ENCODE data around the gene FAM53B. TPM values are rescaled to one million over a fixed set of nuclear protein-coding genes. Genes with fewer than 3 reads are reported as not detected.
"Not testable (repeated sequence)": the region's sequence is repeated elsewhere in the genome, so short reads cannot be mapped to it uniquely, and the experiment has no call there.

The FAM53B gene
- total RNA-seq, 2 experiments from 2014 or later: 13.3 to 13.9 TPM

GRCh38 chr10:124754227-124754626 is 10.0 kb upstream of the FAM53B start:
- no peak overlapping the region for H3K27ac Mint-ChIP-seq
- DNase-seq (no peak), ATAC-seq (no peak)
- H3K4me1 Mint-ChIP-seq: peaks cover 9% of the 10 kb centered on the region
- intact Hi-C loops (cut with DNase I, micrococcal nuclease): no loop called here
- H3K27me3 Mint-ChIP-seq: no peaks in the 10 kb centered on the region
- CTCF ChIA-PET: interaction anchor here (0.6 to 6.1 kb wide), 3 partner anchors 7 to 38 kb away, joined by 3 to 39 read pairs (median 14); no protein-coding TSS in a partner anchor
- POLR2A ChIA-PET: interaction anchor here (1.1 kb wide), 1 partner anchor 215 kb away, joined by 5 read pairs; no protein-coding TSS in a partner anchor
- no peaks in the 10 kb centered on the region for H3K9me3 Mint-ChIP-seq (ENCODE audit: low read depth)
- no peak overlapping the region for H3K4me3 Mint-ChIP-seq
- peaks cover 13% of the 10 kb centered on the region for H3K36me3 Mint-ChIP-seq (ENCODE audit: low read depth)

GRCh38 chr10:124748953-124749645 is 4.9 kb upstream of the FAM53B start:
- no peaks in the 10 kb centered on the region for H3K27me3 Mint-ChIP-seq
- peaks cover 8% of the 10 kb centered on the region for H3K36me3 Mint-ChIP-seq (ENCODE audit: low read depth)
- intact Hi-C loops (cut with DNase I, micrococcal nuclease): loop anchor here in 1 of 2 experiments (5.0 to 10.0 kb wide), 2 partner anchors 43 to 166 kb away; partner anchors contain the start of gene EEF1AKMT2
- no peak for ATAC-seq
- no peak overlapping the region for H3K4me3 Mint-ChIP-seq
- DNase-seq: no peak
- H3K9me3 Mint-ChIP-seq (ENCODE audit: low read depth): no peaks in the 10 kb centered on the region
- peaks cover 25% of the 10 kb centered on the region for H3K4me1 Mint-ChIP-seq
- peak overlapping the region; percentile 63 for H3K27ac Mint-ChIP-seq
- ChIA-PET POLR2A (interaction anchor here (1.2 kb wide), 1 partner anchor 60 kb away, joined by 4 read pairs; no protein-coding TSS in a partner anchor), CTCF (interaction anchor here (0.5 to 4.9 kb wide), 20 partner anchors 8 to 215 kb away, joined by 3 to 39 read pairs (median 4); no protein-coding TSS in a partner anchor)

DNA sequence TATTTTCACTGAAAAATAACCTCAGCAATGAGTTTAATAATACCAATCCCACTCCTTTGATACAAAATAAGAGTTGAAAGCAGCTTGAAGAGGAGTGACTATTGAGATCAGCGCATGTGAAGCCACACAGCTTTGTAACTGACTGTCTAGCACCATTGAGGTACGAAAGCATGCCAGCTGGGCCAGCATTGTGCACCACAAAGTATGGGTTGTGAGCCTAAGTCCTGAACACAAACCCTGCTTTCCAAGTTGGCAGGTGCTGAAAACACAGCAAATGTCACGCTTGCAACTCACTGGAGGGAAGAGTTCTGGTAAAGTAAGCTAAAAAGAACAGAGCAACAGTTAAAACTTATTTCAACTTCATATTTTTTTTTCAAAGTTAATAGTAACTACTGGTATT is 4.0 kb upstream of the FAM53B start:
- H3K9me3 Mint-ChIP-seq (ENCODE audit: low read depth): no peaks in the 10 kb centered on the region

GRCh38 chr10:124747745-124748144 is 3.6 kb upstream of the FAM53B start:
- DNase-seq: no peak
- CTCF ChIA-PET: interaction anchor here (0.9 to 4.9 kb wide), 12 partner anchors 10 to 328 kb away, joined by 3 to 39 read pairs (median 5); no protein-coding TSS in a partner anchor
- H3K9me3 Mint-ChIP-seq (ENCODE audit: low read depth): no peaks in the 10 kb centered on the region
- H3K27me3 Mint-ChIP-seq: no peaks in the 10 kb centered on the region
- peaks cover 9% of the 10 kb centered on the region for H3K36me3 Mint-ChIP-seq (ENCODE audit: low read depth)
- H3K4me1 Mint-ChIP-seq: peaks cover 27% of the 10 kb centered on the region
- no peak for ATAC-seq
- no peak overlapping the region for H3K27ac Mint-ChIP-seq
- POLR2A ChIA-PET: interaction anchor here (1.2 kb wide), 1 partner anchor 59 kb away, joined by 4 read pairs; no protein-coding TSS in a partner anchor
- intact Hi-C loops (cut with DNase I, micrococcal nuclease): loop anchor here in 1 of 2 experiments (5.0 to 10.0 kb wide), 2 partner anchors 45 to 167 kb away; partner anchors contain the start of gene EEF1AKMT2
- no peak overlapping the region for H3K4me3 Mint-ChIP-seq

More for the DNA sequence above, 4.0 kb upstream of the FAM53B start:
- H3K36me3 Mint-ChIP-seq (ENCODE audit: low read depth): peaks cover 8% of the 10 kb centered on the region
- no peaks in the 10 kb centered on the region for H3K27me3 Mint-ChIP-seq
- ATAC-seq (no peak), DNase-seq (no peak)
- H3K27ac Mint-ChIP-seq: no peak overlapping the region
- CTCF ChIA-PET: interaction anchor here (0.9 to 4.9 kb wide), 12 partner anchors 9 to 328 kb away, joined by 3 to 39 read pairs (median 6); no protein-coding TSS in a partner anchor
- H3K4me3 Mint-ChIP-seq: no peak overlapping the region
- POLR2A ChIA-PET: interaction anchor here (1.2 kb wide), 1 partner anchor 59 kb away, joined by 4 read pairs; no protein-coding TSS in a partner anchor
- intact Hi-C loops (cut with DNase I, micrococcal nuclease): loop anchor here in 1 of 2 experiments (5.0 to 10.0 kb wide), 2 partner anchors 44 to 167 kb away; partner anchors contain the start of gene EEF1AKMT2
- peaks cover 25% of the 10 kb centered on the region for H3K4me1 Mint-ChIP-seq

DNA sequence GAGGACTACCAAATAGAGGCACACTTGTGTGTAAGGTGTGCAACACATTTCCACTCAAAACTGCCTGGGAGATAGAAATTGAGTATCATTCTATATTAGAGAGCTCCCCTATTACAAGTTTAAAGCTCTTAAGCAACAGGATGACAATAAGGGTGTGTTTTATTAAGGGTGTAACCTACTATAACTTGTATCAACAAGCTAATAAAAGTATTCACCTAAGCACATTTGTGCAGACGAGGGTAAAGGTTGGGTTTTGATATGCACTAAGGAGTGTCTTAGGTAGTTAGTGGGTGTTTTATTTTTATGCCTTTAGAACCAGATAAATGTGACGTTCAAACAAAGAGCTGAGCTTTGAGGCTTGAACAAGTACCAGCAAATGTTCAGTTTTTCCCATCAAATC is 2.8 kb upstream of the FAM53B start:
- H3K4me3 Mint-ChIP-seq: no peak overlapping the region
- H3K9me3 Mint-ChIP-seq (ENCODE audit: low read depth): no peaks in the 10 kb centered on the region
- intact Hi-C loops (cut with DNase I, micrococcal nuclease): loop anchor here in 1 of 2 experiments (5.0 to 10.0 kb wide), 2 partner anchors 45 to 168 kb away; partner anchors contain the start of gene EEF1AKMT2
- peaks cover 33% of the 10 kb centered on the region for H3K4me1 Mint-ChIP-seq
- peaks cover 3% of the 10 kb centered on the region for H3K27me3 Mint-ChIP-seq
- H3K27ac Mint-ChIP-seq: no peak overlapping the region
- ChIA-PET POLR2A (interaction anchor here (1.5 kb wide), 1 partner anchor 10 kb away, joined by 3 read pairs; no protein-coding TSS in a partner anchor), CTCF (interaction anchor here (0.7 to 4.9 kb wide), 11 partner anchors 10 to 218 kb away, joined by 3 to 39 read pairs (median 7); partner anchors contain the start of gene ABRAXAS2)
- DNase-seq: no peak
- no peak for ATAC-seq
- H3K36me3 Mint-ChIP-seq (ENCODE audit: low read depth): peaks cover 12% of the 10 kb centered on the region

GRCh38 chr10:124746447-124746846 is 2.3 kb upstream of the FAM53B start:
- Mint-ChIP-seq H3K36me3 (ENCODE audit: low read depth) (peaks cover 12% of the 10 kb centered on the region), H3K4me1 (peaks cover 39% of the 10 kb centered on the region)
- not testable (repeated sequence) for H3K27ac Mint-ChIP-seq; DNase-seq; H3K4me3 Mint-ChIP-seq; ATAC-seq; H3K9me3 Mint-ChIP-seq (ENCODE audit: low read depth); H3K27me3 Mint-ChIP-seq
- intact Hi-C loops (cut with DNase I, micrococcal nuclease): loop anchor here in 1 of 2 experiments (5.0 to 10.0 kb wide), 2 partner anchors 46 to 168 kb away; partner anchors contain the start of gene EEF1AKMT2
- POLR2A ChIA-PET: interaction anchor here (1.5 kb wide), 1 partner anchor 11 kb away, joined by 3 read pairs; no protein-coding TSS in a partner anchor
- CTCF ChIA-PET: interaction anchor here (0.7 to 4.9 kb wide), 16 partner anchors 11 to 218 kb away, joined by 3 to 39 read pairs (median 7); partner anchors contain the start of gene ABRAXAS2

DNA sequence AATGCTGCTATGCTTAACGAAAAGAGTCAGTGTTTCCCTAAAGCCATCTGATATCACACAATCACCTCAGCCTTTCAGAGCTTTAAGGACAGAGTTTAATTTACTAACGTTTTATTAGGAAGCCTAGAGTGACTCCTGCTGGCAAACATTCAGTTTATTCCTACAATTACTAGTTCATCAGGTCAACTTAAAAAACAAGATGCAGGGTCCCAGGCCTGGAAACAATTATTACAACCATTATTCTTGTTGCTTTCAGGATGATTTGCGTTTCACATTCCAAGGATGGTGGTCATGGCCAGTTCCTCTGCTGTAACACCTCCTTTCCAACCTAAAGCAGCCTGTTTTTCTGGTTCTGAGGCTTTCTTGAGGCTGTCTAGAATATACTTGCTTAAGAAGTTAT is 1.5 kb upstream of the FAM53B start:
- H3K4me3 Mint-ChIP-seq: no peak overlapping the region
- POLR2A ChIA-PET: interaction anchor here (1.5 kb wide), 1 partner anchor 11 kb away, joined by 3 read pairs; no protein-coding TSS in a partner anchor
- no peak overlapping the region for H3K27ac Mint-ChIP-seq

GRCh38 chr10:124745252-124745651 is 1.1 kb upstream of the FAM53B start:
- peaks cover 3% of the 10 kb centered on the region for H3K27me3 Mint-ChIP-seq
- H3K4me3 Mint-ChIP-seq: peak overlapping the region; percentile 68
- H3K9me3 Mint-ChIP-seq (ENCODE audit: low read depth): no peaks in the 10 kb centered on the region
- no peak for DNase-seq
- intact Hi-C loops (cut with DNase I, micrococcal nuclease): loop anchor here in 1 of 2 experiments (1.0 to 10.0 kb wide), 3 partner anchors 47 to 205 kb away; partner anchors contain the start of gene EEF1AKMT2
- ChIA-PET POLR2A (no interaction called here), CTCF (interaction anchor here (0.8 to 4.9 kb wide), 24 partner anchors 11 to 216 kb away, joined by 3 to 39 read pairs (median 4); partner anchors contain the start of genes ABRAXAS2 and EEF1AKMT2)
- H3K27ac Mint-ChIP-seq: peak overlapping the region; percentile 13
- peaks cover 10% of the 10 kb centered on the region for H3K36me3 Mint-ChIP-seq (ENCODE audit: low read depth)
- peaks cover 49% of the 10 kb centered on the region for H3K4me1 Mint-ChIP-seq
- no peak for ATAC-seq

More for the DNA sequence above, 1.5 kb upstream of the FAM53B start:
- H3K27me3 Mint-ChIP-seq: peaks cover 3% of the 10 kb centered on the region
- intact Hi-C loops (cut with DNase I, micrococcal nuclease): loop anchor here in 1 of 2 experiments (1.0 to 10.0 kb wide), 3 partner anchors 47 to 205 kb away; partner anchors contain the start of gene EEF1AKMT2
- DNase-seq (no peak), ATAC-seq (no peak)
- CTCF ChIA-PET: interaction anchor here (0.6 to 4.9 kb wide), 27 partner anchors 12 to 216 kb away, joined by 3 to 39 read pairs (median 4); partner anchors contain the start of genes ABRAXAS2 and EEF1AKMT2
- H3K9me3 Mint-ChIP-seq (ENCODE audit: low read depth): no peaks in the 10 kb centered on the region
- H3K4me1 Mint-ChIP-seq: peaks cover 47% of the 10 kb centered on the region
- peaks cover 12% of the 10 kb centered on the region for H3K36me3 Mint-ChIP-seq (ENCODE audit: low read depth)

- H3K4me1 Mint-ChIP-seq: peaks cover 57% of the 10 kb centered on the region
- no peaks in the 10 kb centered on the region for H3K9me3 Mint-ChIP-seq (ENCODE audit: low read depth)
- ChIA-PET POLR2A (interaction anchor here (3.1 kb wide), 1 partner anchor 55 kb away, joined by 20 read pairs; no protein-coding TSS in a partner anchor), CTCF (interaction anchor here (0.5 to 4.1 kb wide), 10 partner anchors 12 to 206 kb away, joined by 3 to 54 read pairs (median 4); no protein-coding TSS in a partner anchor)
- H3K36me3 Mint-ChIP-seq (ENCODE audit: low read depth): peaks cover 9% of the 10 kb centered on the region
- DNase-seq: peak; percentile 62
- H3K27me3 Mint-ChIP-seq: peaks cover 7% of the 10 kb centered on the region
- peak overlapping the region; percentile 91 for H3K4me3 Mint-ChIP-seq
- peak overlapping the region; percentile 93 for H3K27ac Mint-ChIP-seq
- no peak for ATAC-seq
- intact Hi-C loops (cut with DNase I, micrococcal nuclease): loop anchor here (1.0 to 10.0 kb wide), 9 partner anchors 36 to 281 kb away; partner anchors contain the start of genes ABRAXAS2 (in 1 of the 2), EEF1AKMT2 (in 1 of the 2) and LHPP (in 1 of the 2)
Observed at GRCh38 chr10:124743191-124744101, 732 bp downstream of the FAM53B start.
